OCI-LY7 (cell line): ENCODE measurements around the gene MAP3K20. TPM values are rescaled to one million over a fixed set of nuclear protein-coding genes. Genes with fewer than 3 reads are reported as not detected.

Source experiments
- BruUV-seq: library from RNA; stranded (reverse); fragments of 400-500 nt; replicated peaks from 2 replicates; lab custom pipeline; 2021; lab: Mats Ljungman, UMichigan
- CTCF ChIA-PET: fragments of 300-600 bp; sonication (Branson Sonifier 250); formaldehyde crosslinking; loops from one replicate; lab custom pipeline; 2022; ENCODE audit warnings: antibody characterized with exemption; ENCODE audit not compliant: unreplicated experiment; lab: Charles Lee
- POLR2A ChIA-PET: fragments of 300-600 bp; sonication (Branson Sonifier 250); formaldehyde crosslinking; loops from one replicate; lab custom pipeline; 2022; ENCODE audit warnings: antibody characterized with exemption; lab: Charles Lee
- DNase-seq: peaks from one replicate; pipeline ENCODE4 v3.0.0-alpha.2; 2015; ENCODE audit warnings: low spot score
- H2AFZ ChIP-seq: fragments of 200-600 bp; sonication (generic), shearing (Covaris generic); 2 replicates; pipeline ENCODE4 v1.6.1; 2014; ENCODE audit warnings: mild to moderate bottlenecking, antibody characterized with exemption, low read length, moderate library complexity
- H3K27ac ChIP-seq: fragments of 200-600 bp; sonication (generic); 2 replicates; pipeline ENCODE4 v1.5.1; 2014; ENCODE audit warnings: mixed run types, low read depth, mild to moderate bottlenecking, moderate library complexity, low read length, inconsistent platforms; ENCODE audit not compliant: poor library complexity, severe bottlenecking
- H3K36me3 ChIP-seq: fragments of 200-600 bp; sonication (generic); 2 replicates; pipeline ENCODE4 v1.6.1; 2014; ENCODE audit warnings: mild to moderate bottlenecking, antibody characterized with exemption, low read length, moderate library complexity, mixed read lengths; ENCODE audit not compliant: insufficient read depth
- H3K4me1 ChIP-seq: fragments of 200-600 bp; sonication (generic); 2 replicates; pipeline ENCODE4 v1.5.1; 2014; ENCODE audit warnings: mild to moderate bottlenecking, low read length; ENCODE audit not compliant: insufficient read depth, poor library complexity, severe bottlenecking
- H3K4me2 ChIP-seq: fragments of 200-600 bp; sonication (generic); 2 replicates; pipeline ENCODE4 v1.6.1; 2014; ENCODE audit warnings: mild to moderate bottlenecking, low read length
- H3K4me3 ChIP-seq: fragments of 200-600 bp; sonication (generic); 2 replicates; pipeline ENCODE4 v1.5.1; 2014; ENCODE audit warnings: mild to moderate bottlenecking, low read depth, low read length; ENCODE audit not compliant: poor library complexity, severe bottlenecking
- H3K79me2 ChIP-seq: fragments of 200-600 bp; sonication (generic); 2 replicates; pipeline ENCODE4 v1.6.1; 2016; ENCODE audit warnings: low read depth, mild to moderate bottlenecking, low read length, moderate library complexity, mixed read lengths; ENCODE audit not compliant: insufficient read depth
- H3K9me2 ChIP-seq: fragments of 200-600 bp; sonication (generic); 2 replicates; pipeline ENCODE4 v1.6.1; 2016; ENCODE audit warnings: mild to moderate bottlenecking, low read length, mixed read lengths; ENCODE audit not compliant: insufficient read depth
- H3K9me3 ChIP-seq: fragments of 200-600 bp; sonication (generic); 2 replicates; pipeline ENCODE4 v1.6.1; 2014; ENCODE audit warnings: mild to moderate bottlenecking, mixed run types, low read length, mixed read lengths
- H4K20me1 ChIP-seq: fragments of 200-600 bp; sonication (generic); 2 replicates; pipeline ENCODE4 v1.6.1; 2014; ENCODE audit warnings: mild to moderate bottlenecking, antibody characterized with exemption, low read length, moderate library complexity, mixed read lengths; ENCODE audit not compliant: insufficient read depth
- CTCF ChIP-seq: fragments of 200-600 bp; sonication (generic); conservative IDR thresholded peaks from 2 replicates; pipeline ENCODE4 v1.5.1; 2014; ENCODE audit warnings: mild to moderate bottlenecking, antibody characterized with exemption, low read length, moderate library complexity, mixed read lengths
- EZH2phosphoT487 ChIP-seq: fragments of 200-600 bp; sonication (generic); IDR thresholded peaks from 2 replicates; pipeline ENCODE4 v1.6.1; 2018; ENCODE audit warnings: low read depth, borderline replicate concordance, mild to moderate bottlenecking, mixed run types, antibody characterized with exemption, low read length, moderate library complexity, mixed read lengths
- intact Hi-C: fragments of 100-400 bp; cut with micrococcal nuclease; formaldehyde crosslinking; loops from one replicate; pipeline ENCODE4 v1.10.0; 2022; ENCODE audit not compliant: unreplicated experiment
- total RNA-seq, 2 experiments: library from RNA; depleted of rRNA in 1 of 2; stranded (reverse); fragments of >200 nt in 1 of 2; shearing (Covaris generic) in 1 of 2; gene quantifications; 2 replicates each; pipeline ENCODE4 v1.2.3, GENCODE V29; 2014 to 2022

MAP3K20 gene
- total RNA-seq, 2 experiments from 2014 or later = 8.2 to 17.9 TPM

- H3K4me1 ChIP-seq = peaks cover 6% of the 10 kb centered on the region
- H3K9me2 ChIP-seq = no peaks in the 10 kb centered on the region
- BruUV-seq = no TSS peak
- CTCF ChIA-PET = no interaction called here
- TF ChIP-seq EZH2phosphoT487 (no peak), CTCF (no peak)
- no peaks in the 10 kb centered on the region for H3K36me3 ChIP-seq
- no peak overlapping the region for H3K27ac ChIP-seq
- no peaks in the 10 kb centered on the region for H3K79me2 ChIP-seq
- H3K9me3 ChIP-seq = peaks cover 11% of the 10 kb centered on the region; the same call in 1 of the 2 replicates
- H2AFZ ChIP-seq = no peak overlapping the region
- no peaks in the 10 kb centered on the region for H4K20me1 ChIP-seq
- intact Hi-C loops = no loop called here
- H3K4me3 ChIP-seq = no peak overlapping the region
- no peak for DNase-seq
- no peak overlapping the region for H3K4me2 ChIP-seq
- POLR2A ChIA-PET = no interaction called here
Measured at GRCh38 chr2:173138962-173139361, 63.3 kb downstream of the MAP3K20 start.

DNA sequence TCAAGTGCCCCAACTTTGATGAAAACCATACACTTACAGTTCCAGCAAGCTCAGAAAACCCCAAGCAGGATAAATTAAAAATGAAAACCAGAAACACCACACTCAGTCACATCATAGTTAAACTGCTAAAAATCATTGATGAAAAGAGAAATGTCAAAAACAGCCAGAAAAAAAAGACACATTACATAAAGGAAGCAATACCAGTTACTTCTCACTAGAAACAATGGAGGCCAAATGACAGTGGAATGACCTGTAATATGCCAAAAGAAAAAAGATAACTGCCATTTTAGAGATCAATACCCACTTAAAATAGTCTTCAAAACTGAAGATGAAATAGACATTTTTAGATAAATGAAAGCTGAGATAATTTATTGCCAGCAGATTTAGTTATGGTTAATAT, 66.0 kb downstream of the MAP3K20 start:
- Histone ChIP-seq H3K79me2 (no peaks in the 10 kb centered on the region), H3K4me1 (peaks cover 1% of the 10 kb centered on the region), H3K9me3 (peaks cover 11% of the 10 kb centered on the region; the same call in 1 of the 2 replicates), H4K20me1 (no peaks in the 10 kb centered on the region), H2AFZ (no peak overlapping the region), H3K4me3 (no peak overlapping the region), H3K9me2 (no peaks in the 10 kb centered on the region), H3K36me3 (no peaks in the 10 kb centered on the region), H3K4me2 (no peak overlapping the region), H3K27ac (no peak overlapping the region)
- intact Hi-C loops = no loop called here
- ChIA-PET POLR2A (interaction anchor here (0.7 kb wide), 1 partner anchor 54 kb away, joined by 3 read pairs; no protein-coding TSS in a partner anchor), CTCF (no interaction called here)
- no peak for DNase-seq
- no TSS peak for BruUV-seq
- TF ChIP-seq EZH2phosphoT487 (no peak), CTCF (no peak)

DNA sequence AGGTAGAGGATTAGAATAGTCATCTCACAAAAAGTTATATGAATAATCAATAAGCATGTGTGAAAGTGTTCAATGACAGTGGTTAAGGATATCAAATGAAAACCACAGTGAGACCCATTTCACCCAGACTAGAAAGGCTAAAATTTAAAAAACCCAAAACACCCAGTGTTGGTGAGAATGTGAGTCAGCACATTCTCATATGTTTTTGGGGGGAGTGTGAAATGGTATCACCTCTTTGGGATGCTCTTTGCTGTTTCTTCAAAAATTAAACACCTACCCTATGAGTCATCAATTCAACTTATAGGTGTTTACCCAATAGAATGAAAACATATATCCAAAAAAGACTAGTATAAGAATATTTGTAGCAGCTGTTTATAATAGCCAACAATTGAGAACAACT, 69.8 kb downstream of the MAP3K20 start:
- ChIA-PET POLR2A (no interaction called here), CTCF (no interaction called here)
- TF ChIP-seq EZH2phosphoT487 (no peak), CTCF (no peak)
- H3K4me2 ChIP-seq = no peak overlapping the region
- peaks cover 11% of the 10 kb centered on the region; the same call in 1 of the 2 replicates for H3K9me3 ChIP-seq
- H3K79me2 ChIP-seq = no peaks in the 10 kb centered on the region
- intact Hi-C loops = no loop called here
- H3K4me1 ChIP-seq = no peaks in the 10 kb centered on the region
- H4K20me1 ChIP-seq = no peaks in the 10 kb centered on the region
- H3K36me3 ChIP-seq = no peaks in the 10 kb centered on the region
- no peak overlapping the region for H3K4me3 ChIP-seq
- BruUV-seq = no TSS peak
- no peaks in the 10 kb centered on the region for H3K9me2 ChIP-seq
- no peak for DNase-seq
- H2AFZ ChIP-seq = no peak overlapping the region
- no peak overlapping the region for H3K27ac ChIP-seq
